ENCODE measurements around the gene FRG2. TPM values are rescaled to one million over a fixed set of nuclear protein-coding genes. Genes with fewer than 3 reads are reported as not detected.
"Not testable (repeated sequence)": the region's sequence is repeated elsewhere in the genome, so short reads cannot be mapped to it uniquely, and the experiment has no call there.

FRG2 gene
- total RNA-seq (2014; rRNA removed; shearing (Covaris generic); ENCODE audit: low replicate concordance): not detected in 2 replicates

DNA sequence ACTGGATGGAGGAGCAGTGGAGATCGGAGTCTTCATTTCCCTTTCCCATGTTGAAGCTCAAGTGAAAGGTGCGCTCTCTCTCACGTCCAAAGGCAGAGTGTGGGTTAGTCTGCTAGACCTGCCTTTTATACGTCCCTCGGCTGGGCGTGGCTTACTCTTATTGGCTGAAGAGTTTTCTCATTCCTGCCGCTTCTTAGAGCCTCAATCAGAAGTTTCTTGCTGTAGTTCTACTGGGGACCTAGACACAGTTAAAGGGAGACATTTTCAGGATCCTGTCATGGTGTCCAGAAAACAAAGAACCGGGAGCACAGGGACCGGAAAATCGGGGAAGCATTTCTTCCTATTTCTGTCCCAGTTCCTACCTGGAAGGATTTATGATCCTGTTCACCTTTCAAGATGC is at the start of gene FRG2:
FRG2 (minus strand) TSS at position 101 of the 400 bp plus-strand sequence; CDS start at position 49, 52 bp downstream.
- not testable (repeated sequence) for H3K4me1 ChIP-seq (ENCODE audit: low read length); H3K79me2 ChIP-seq (ENCODE audit: low read length); H4K20me1 ChIP-seq (ENCODE audit: insufficient read depth, low read depth, low read length); H3K27me3 ChIP-seq (ENCODE audit: low read length); H3K36me3 ChIP-seq (ENCODE audit: insufficient read depth, low read length); H2AFZ ChIP-seq (ENCODE audit: low read length); H3K9ac ChIP-seq (ENCODE audit: low read length); H3K9me2 ChIP-seq (replicated peaks; ENCODE audit: insufficient read depth, low read length); H3K9me3 ChIP-seq (ENCODE audit: low read length); H3K4me3 ChIP-seq (ENCODE audit: low read length); H3K27ac ChIP-seq (ENCODE audit: low read length); DNase-seq; H3K4me2 ChIP-seq (ENCODE audit: low read depth, low read length, poor library complexity, severe bottlenecking)

DNA sequence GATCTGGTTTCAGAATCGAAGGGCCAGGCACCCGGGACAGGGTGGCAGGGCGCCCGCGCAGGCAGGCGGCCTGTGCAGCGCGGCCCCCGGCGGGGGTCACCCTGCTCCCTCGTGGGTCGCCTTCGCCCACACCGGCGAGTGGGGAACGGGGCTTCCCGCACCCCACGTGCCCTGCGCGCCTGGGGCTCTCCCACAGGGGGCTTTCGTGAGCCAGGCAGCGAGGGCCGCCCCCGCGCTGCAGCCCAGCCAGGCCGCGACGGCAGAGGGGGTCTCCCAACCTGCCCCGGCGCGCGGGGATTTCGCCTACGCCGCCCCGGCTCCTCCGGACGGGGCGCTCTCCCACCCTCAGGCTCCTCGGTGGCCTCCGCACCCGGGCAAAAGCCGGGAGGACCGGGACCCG is 41.3 kb upstream of the FRG2 start:
- H3K9me2 ChIP-seq (replicated peaks; ENCODE audit: insufficient read depth, low read length); H3K79me2 ChIP-seq (ENCODE audit: low read length); H4K20me1 ChIP-seq (ENCODE audit: insufficient read depth, low read depth, low read length); H3K27me3 ChIP-seq (ENCODE audit: low read length); H3K4me3 ChIP-seq (ENCODE audit: low read length); H3K4me1 ChIP-seq (ENCODE audit: low read length); H3K36me3 ChIP-seq (ENCODE audit: insufficient read depth, low read length); H2AFZ ChIP-seq (ENCODE audit: low read length); DNase-seq; H3K27ac ChIP-seq (ENCODE audit: low read length); H3K4me2 ChIP-seq (ENCODE audit: low read depth, low read length, poor library complexity, severe bottlenecking); H3K9ac ChIP-seq (ENCODE audit: low read length); H3K9me3 ChIP-seq (ENCODE audit: low read length): not testable (repeated sequence)

DNA sequence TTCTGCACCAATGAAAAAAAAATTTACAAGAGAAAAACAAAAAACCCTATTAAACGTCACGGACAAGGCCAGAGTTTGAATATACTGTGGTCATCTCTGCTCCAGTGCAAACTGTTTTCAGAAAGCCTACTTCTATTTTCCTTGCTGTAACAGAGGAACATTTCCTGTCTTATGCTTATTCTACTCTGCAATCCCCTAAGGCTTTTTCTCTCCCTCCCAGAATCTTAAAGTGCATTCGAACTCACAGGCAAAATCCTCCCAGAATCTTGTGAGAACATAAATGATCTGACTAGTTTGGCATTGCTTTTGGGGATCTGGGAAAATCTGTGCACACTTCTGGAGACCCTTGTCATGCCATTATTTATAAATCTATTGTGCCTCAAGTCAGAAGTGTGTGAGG is 37.7 kb upstream of the FRG2 start:
- H2AFZ ChIP-seq (ENCODE audit: low read length); H3K9me3 ChIP-seq (ENCODE audit: low read length); H4K20me1 ChIP-seq (ENCODE audit: insufficient read depth, low read depth, low read length); H3K4me3 ChIP-seq (ENCODE audit: low read length); H3K4me1 ChIP-seq (ENCODE audit: low read length); H3K9ac ChIP-seq (ENCODE audit: low read length); H3K9me2 ChIP-seq (replicated peaks; ENCODE audit: insufficient read depth, low read length); H3K36me3 ChIP-seq (ENCODE audit: insufficient read depth, low read length); H3K27me3 ChIP-seq (ENCODE audit: low read length); H3K79me2 ChIP-seq (ENCODE audit: low read length); H3K27ac ChIP-seq (ENCODE audit: low read length); DNase-seq; H3K4me2 ChIP-seq (ENCODE audit: low read depth, low read length, poor library complexity, severe bottlenecking): not testable (repeated sequence)

GRCh38 chr4:190064342-190064741 is 37.3 kb upstream of the FRG2 start, which contains the start of gene DBET:
Gene DBET, plus strand, starts transcription at chr4:190064502.
- H3K36me3 ChIP-seq (ENCODE audit: insufficient read depth, low read length); H3K4me3 ChIP-seq (ENCODE audit: low read length); H3K27ac ChIP-seq (ENCODE audit: low read length); DNase-seq; H3K27me3 ChIP-seq (ENCODE audit: low read length); H3K79me2 ChIP-seq (ENCODE audit: low read length); H3K9ac ChIP-seq (ENCODE audit: low read length); H3K4me1 ChIP-seq (ENCODE audit: low read length); H3K9me2 ChIP-seq (replicated peaks; ENCODE audit: insufficient read depth, low read length); H3K9me3 ChIP-seq (ENCODE audit: low read length); H2AFZ ChIP-seq (ENCODE audit: low read length); H3K4me2 ChIP-seq (ENCODE audit: low read depth, low read length, poor library complexity, severe bottlenecking); H4K20me1 ChIP-seq (ENCODE audit: insufficient read depth, low read depth, low read length): not testable (repeated sequence)

DNA sequence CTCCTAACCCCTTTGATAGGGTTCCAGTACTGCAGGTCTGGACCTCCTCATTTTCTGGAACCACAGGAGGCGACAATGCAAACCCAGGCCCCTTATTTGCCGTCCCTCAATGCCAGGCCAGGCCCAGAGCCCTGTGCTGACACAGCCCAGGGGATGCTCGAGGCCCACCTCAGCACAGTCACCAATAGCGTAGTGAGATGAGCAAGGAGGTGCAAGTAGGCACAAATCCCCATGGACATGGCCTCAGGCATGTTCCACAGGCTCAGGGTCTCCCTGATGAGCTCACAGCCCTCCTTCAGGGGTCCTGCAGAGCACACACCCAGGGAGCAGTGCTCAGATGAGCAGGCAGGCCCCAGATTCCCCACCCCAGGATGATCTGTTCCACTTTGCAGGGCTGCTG is 31.9 kb upstream of the FRG2 start:
- H3K4me2 ChIP-seq (ENCODE audit: low read depth, low read length, poor library complexity, severe bottlenecking); H3K27me3 ChIP-seq (ENCODE audit: low read length); H3K4me3 ChIP-seq (ENCODE audit: low read length); H3K9ac ChIP-seq (ENCODE audit: low read length); DNase-seq; H3K9me3 ChIP-seq (ENCODE audit: low read length); H3K36me3 ChIP-seq (ENCODE audit: insufficient read depth, low read length); H3K79me2 ChIP-seq (ENCODE audit: low read length); H4K20me1 ChIP-seq (ENCODE audit: insufficient read depth, low read depth, low read length); H3K4me1 ChIP-seq (ENCODE audit: low read length); H3K27ac ChIP-seq (ENCODE audit: low read length); H3K9me2 ChIP-seq (replicated peaks; ENCODE audit: insufficient read depth, low read length); H2AFZ ChIP-seq (ENCODE audit: low read length): not testable (repeated sequence)

DNA sequence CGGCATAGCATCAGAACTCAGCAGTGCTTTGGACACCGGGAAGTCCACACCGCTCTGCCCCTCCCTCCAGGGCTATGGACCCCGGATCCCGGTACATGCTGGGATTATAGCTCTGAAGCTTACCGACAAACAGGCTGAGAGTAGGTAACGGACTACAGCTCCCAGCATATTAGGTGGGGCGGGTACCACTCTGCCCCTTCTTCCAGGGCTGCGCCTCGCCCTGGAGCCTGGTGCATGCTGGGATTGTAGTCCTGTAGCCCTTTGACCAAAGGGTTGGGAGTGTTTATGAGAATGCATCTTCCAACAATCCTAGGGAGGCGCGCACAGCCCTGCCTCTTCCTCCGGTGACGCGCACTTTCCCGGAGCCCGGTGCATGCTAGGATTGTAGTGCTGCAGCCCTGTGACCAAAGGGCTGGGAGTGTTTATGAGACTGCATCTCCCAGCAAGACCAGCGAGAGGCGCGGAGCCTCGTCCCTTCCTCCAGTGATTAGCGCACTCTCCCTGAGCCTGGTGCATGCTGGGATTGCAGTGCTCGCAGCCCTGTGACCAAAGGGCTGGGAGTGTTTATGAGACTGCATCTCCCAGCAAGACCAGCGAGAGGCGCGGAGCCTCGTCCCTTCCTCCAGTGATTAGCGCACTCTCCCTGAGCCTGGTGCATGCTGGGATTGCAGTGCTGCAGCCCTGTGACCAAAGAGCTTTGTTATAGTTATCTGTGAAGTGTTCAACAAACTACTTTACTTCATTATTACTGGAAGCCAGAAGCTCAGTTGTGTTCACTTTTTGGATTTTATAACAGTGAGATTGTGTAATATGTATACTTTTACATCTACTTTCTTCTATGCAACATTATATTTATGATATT is 22.6 kb upstream of the FRG2 start:
- not testable (repeated sequence) for DNase-seq; H3K4me2 ChIP-seq (ENCODE audit: low read depth, low read length, poor library complexity, severe bottlenecking); H3K9ac ChIP-seq (ENCODE audit: low read length)

DNA sequence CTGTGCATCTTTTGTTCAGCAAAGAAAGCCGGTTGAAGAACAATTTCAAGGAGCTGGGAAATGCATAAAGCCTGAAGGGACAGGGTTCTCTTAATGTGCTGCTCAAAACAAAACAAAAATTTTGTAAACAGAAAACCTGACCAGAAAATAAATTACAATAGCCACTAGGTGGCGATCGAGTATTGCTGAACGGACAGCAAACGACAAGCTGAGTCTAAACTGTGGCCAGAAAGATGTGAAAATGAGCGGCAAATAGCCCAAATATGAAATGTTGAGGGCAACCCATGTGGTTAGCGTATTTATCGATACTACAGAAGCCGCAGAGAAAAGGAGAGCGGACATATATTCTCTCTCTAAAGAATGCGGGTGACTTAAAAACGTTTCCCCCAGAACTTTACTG is 20.6 kb upstream of the FRG2 start:
- DNase-seq; H2AFZ ChIP-seq (ENCODE audit: low read length); H3K9me2 ChIP-seq (replicated peaks; ENCODE audit: insufficient read depth, low read length); H3K9ac ChIP-seq (ENCODE audit: low read length); H4K20me1 ChIP-seq (ENCODE audit: insufficient read depth, low read depth, low read length); H3K27me3 ChIP-seq (ENCODE audit: low read length); H3K27ac ChIP-seq (ENCODE audit: low read length); H3K4me3 ChIP-seq (ENCODE audit: low read length); H3K4me2 ChIP-seq (ENCODE audit: low read depth, low read length, poor library complexity, severe bottlenecking); H3K4me1 ChIP-seq (ENCODE audit: low read length); H3K36me3 ChIP-seq (ENCODE audit: insufficient read depth, low read length); H3K79me2 ChIP-seq (ENCODE audit: low read length); H3K9me3 ChIP-seq (ENCODE audit: low read length): not testable (repeated sequence)

More for the DNA sequence above, 22.6 kb upstream of the FRG2 start:
- H3K9me2 ChIP-seq (replicated peaks; ENCODE audit: insufficient read depth, low read length); H2AFZ ChIP-seq (ENCODE audit: low read length); H3K9me3 ChIP-seq (ENCODE audit: low read length); H3K4me3 ChIP-seq (ENCODE audit: low read length); H3K27me3 ChIP-seq (ENCODE audit: low read length); H3K27ac ChIP-seq (ENCODE audit: low read length); H3K79me2 ChIP-seq (ENCODE audit: low read length); H3K36me3 ChIP-seq (ENCODE audit: insufficient read depth, low read length); H4K20me1 ChIP-seq (ENCODE audit: insufficient read depth, low read depth, low read length); H3K4me1 ChIP-seq (ENCODE audit: low read length): not testable (repeated sequence)

- H3K9me2 ChIP-seq (replicated peaks; ENCODE audit: insufficient read depth, low read length); DNase-seq; H2AFZ ChIP-seq (ENCODE audit: low read length); H3K27ac ChIP-seq (ENCODE audit: low read length); H3K9ac ChIP-seq (ENCODE audit: low read length); H3K79me2 ChIP-seq (ENCODE audit: low read length); H3K27me3 ChIP-seq (ENCODE audit: low read length); H3K4me3 ChIP-seq (ENCODE audit: low read length); H4K20me1 ChIP-seq (ENCODE audit: insufficient read depth, low read depth, low read length); H3K36me3 ChIP-seq (ENCODE audit: insufficient read depth, low read length); H3K4me1 ChIP-seq (ENCODE audit: low read length); H3K4me2 ChIP-seq (ENCODE audit: low read depth, low read length, poor library complexity, severe bottlenecking); H3K9me3 ChIP-seq (ENCODE audit: low read length): not testable (repeated sequence)
Measured at GRCh38 chr4:190040873-190041272, 13.8 kb upstream of the FRG2 start.

Data from Karpas-422 (cell line).